GM06990 (cell line): ENCODE results near the gene LRP5.
"Not testable (repeated sequence)": the region's sequence is repeated elsewhere in the genome, so short reads cannot be mapped to it uniquely, and the experiment has no call there.

Experiments
- DNase-seq: peaks from one replicate; pipeline ENCODE4 v3.0.0-alpha.2; 2011; ENCODE audit not compliant: insufficient read length; ENCODE audit errors: extremely low read depth
- H3K27me3 ChIP-seq: replicated peaks from 2 replicates; pipeline ENCODE4 v1.6.0; 2011; ENCODE audit warnings: low read length; ENCODE audit not compliant: control insufficient read depth, insufficient read depth
- H3K36me3 ChIP-seq: 2 replicates; pipeline ENCODE4 v1.5.1; 2011; ENCODE audit warnings: low read length; ENCODE audit not compliant: control insufficient read depth, insufficient read depth
- H3K4me3 ChIP-seq: replicated peaks from 2 replicates; pipeline ENCODE4 v1.5.1; 2011; ENCODE audit warnings: low read depth, mild to moderate bottlenecking, control low read depth, low read length
- TF ChIP-seq, protein P1 (sequence below): IDR thresholded peaks from 2 replicates; pipeline ENCODE4 v1.5.1; 2011; ENCODE audit warnings: low read length, control low read depth, mild to moderate bottlenecking, inconsistent platforms; ENCODE audit not compliant: insufficient read depth, poor library complexity, severe bottlenecking

LRP5 gene

DNA sequence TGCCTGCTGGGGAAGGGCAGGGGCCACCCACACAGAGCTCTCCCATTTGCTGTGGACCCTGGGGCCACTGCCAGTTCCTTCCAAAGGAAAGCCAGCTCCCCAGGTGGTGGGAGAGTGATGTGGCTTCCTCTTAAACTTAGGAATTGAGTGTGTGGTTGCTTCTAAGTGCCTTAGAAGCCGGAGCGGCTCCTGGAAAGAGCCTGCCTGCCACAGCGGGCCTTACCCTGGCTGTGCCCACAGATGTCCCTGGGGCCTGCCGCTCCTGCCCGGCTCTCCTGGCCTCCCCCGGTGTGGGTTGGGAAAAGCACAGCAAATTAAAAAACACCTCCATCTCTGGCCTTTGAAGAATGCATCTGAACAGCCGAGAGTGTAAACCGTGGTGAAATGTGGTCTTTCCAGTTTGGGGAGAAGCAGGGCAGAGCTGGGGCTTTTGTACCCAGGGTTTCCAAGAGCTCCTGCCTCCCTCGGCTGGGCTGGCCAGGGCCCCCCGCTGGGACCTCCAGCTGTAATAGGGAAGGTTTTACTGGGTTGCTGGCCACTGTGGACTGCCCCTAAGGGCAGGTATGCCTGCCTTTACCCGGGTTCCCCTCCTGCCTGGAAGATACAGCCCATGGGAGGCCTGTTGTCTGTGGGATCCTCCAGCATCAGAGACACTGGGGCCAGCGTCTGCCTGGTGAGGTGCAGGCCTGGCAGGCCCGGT, 30.2 kb downstream of the LRP5 start:
- H3K4me3 ChIP-seq = no peak overlapping the region
- TF ChIP-seq, protein P1, sequence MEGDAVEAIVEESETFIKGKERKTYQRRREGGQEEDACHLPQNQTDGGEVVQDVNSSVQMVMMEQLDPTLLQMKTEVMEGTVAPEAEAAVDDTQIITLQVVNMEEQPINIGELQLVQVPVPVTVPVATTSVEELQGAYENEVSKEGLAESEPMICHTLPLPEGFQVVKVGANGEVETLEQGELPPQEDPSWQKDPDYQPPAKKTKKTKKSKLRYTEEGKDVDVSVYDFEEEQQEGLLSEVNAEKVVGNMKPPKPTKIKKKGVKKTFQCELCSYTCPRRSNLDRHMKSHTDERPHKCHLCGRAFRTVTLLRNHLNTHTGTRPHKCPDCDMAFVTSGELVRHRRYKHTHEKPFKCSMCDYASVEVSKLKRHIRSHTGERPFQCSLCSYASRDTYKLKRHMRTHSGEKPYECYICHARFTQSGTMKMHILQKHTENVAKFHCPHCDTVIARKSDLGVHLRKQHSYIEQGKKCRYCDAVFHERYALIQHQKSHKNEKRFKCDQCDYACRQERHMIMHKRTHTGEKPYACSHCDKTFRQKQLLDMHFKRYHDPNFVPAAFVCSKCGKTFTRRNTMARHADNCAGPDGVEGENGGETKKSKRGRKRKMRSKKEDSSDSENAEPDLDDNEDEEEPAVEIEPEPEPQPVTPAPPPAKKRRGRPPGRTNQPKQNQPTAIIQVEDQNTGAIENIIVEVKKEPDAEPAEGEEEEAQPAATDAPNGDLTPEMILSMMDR = no peak
- no peak for DNase-seq
- H3K27me3 ChIP-seq = no peaks in the 10 kb centered on the region
- H3K36me3 ChIP-seq = no peaks in the 10 kb centered on the region

DNA sequence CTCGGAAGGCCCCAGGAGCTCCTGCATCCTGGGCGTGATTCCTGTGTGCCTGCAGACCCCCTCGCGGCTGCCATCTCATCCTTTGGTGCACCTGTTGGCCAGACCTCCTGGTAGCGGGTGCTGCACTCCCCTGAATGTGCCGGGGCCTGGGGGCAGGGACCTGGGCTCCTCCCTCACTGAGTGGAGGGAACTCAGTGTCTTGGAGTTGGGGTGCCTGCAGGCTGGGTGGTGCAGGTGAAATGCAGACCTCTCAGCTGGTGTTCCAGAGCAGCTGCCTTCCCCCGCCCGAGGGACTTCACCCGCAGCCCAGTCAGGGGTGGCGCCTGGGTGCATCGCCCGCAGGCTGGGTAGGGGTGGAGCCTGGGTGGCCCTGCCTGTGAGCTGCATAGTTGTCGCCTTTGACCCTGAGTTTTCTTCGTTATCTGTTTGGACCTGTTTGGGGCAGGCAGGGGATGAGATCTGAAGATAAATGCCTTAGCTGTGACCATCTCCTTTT, 31.4 kb downstream of the LRP5 start:
- H3K4me3 ChIP-seq = no peak overlapping the region
- H3K36me3 ChIP-seq = no peaks in the 10 kb centered on the region
- H3K27me3 ChIP-seq = no peaks in the 10 kb centered on the region
- DNase-seq = no peak
- TF ChIP-seq, protein P1 = no peak

DNA sequence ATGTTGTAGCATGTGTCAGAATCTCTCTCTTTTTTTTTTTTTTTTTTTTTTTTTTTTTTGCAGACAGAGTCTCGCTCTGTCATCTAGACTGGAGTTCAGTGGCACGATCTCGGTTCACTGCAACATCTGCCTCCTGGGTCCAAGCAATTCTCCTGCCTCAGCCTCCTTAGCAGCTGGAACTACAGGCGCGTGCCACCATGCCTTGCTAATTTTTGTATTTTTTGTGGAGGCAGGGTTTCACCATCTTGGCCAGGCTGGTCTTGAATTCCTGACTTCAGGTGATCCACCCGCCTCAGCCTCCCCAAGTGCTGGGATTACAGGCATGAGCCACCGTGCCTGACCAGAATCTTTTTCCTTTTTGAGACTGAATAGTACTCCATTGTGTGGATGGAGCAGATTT, 32.4 kb downstream of the LRP5 start:
- not testable (repeated sequence) for H3K4me3 ChIP-seq, H3K36me3 ChIP-seq, DNase-seq, H3K27me3 ChIP-seq

DNA sequence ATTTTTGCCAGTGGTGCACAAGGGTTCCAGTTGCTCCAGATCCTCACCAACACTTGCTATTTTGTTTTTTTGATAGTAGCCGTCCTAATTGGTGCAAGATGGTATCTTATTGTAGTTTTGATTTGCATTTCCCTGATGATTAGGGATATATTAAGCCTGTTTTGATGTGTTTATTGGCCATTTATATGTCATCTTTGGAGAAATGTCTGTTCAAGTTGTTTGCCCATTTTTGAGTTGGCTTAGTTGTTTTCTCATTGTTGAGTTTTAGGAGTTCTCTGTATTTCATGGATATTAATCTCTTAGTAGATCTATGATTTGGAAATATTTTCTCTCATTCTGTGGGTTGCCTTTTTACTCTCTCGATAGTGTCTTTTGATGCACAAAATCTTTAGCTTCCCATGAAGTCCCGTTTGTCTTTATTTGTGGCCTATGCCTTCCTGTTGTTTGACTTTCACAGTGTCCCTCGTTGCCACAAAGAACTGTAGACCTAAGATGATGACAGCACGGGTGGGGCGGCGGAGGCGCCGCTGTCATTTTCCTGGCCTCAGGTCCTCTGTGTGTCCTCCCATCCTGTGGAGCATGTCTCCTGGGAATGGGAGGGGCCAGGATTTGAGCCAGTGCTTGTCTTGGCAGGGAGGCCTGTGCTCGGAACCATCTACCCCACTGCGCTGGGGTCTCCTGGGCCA, 33.5 kb downstream of the LRP5 start:
- TF ChIP-seq, protein P1 = no peak
- H3K36me3 ChIP-seq = no peaks in the 10 kb centered on the region
- no peak for DNase-seq
- no peak overlapping the region for H3K4me3 ChIP-seq
- no peaks in the 10 kb centered on the region for H3K27me3 ChIP-seq

DNA sequence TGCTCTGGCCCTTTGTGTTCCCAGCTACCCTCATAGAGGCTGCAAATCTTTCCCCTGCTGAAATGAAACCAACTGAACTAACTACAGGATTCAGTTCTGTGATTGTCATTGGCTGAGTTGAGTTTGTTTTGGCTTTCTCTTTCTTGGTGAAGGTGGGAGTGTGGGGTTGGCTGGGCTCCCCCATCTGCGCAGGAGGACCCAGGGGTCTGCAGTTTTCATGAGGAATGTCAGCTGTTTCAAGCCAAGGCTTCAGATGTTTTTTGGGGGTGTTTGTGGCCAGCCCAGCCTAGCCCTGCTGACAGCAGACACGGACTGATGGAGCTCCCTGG, 34.0 kb downstream of the LRP5 start:
- no peak for DNase-seq
- no peaks in the 10 kb centered on the region for H3K36me3 ChIP-seq
- H3K4me3 ChIP-seq = no peak overlapping the region
- TF ChIP-seq, protein P1 = no peak
- no peaks in the 10 kb centered on the region for H3K27me3 ChIP-seq

DNA sequence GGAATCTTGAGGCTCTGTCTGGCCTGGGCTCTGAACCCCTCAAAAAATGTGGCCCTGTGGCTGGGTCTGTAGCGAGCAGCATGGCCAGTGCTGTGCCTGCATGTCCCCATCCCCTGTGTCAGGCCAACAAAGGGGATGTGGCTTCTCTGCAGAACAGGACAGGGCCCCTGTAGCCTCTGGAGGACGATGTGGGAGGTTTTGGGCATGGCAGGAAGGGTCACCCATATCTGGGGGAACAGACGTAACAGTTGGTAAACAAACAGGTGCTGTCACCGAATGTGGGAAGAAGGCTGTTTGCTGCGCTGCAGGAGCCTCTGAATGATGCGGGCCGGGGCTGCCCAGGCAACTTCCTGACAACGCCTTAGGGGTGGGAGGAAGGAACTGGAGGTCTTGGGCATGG, 35.0 kb downstream of the LRP5 start:
- Histone ChIP-seq H3K4me3 (no peak overlapping the region), H3K36me3 (no peaks in the 10 kb centered on the region), H3K27me3 (no peaks in the 10 kb centered on the region)
- no peak for DNase-seq
- TF ChIP-seq, protein P1 = no peak
